ENCODE measurements around the gene MTR. TPM values are rescaled to one million over a fixed set of nuclear protein-coding genes. Genes with fewer than 3 reads are reported as not detected.

Gene MTR
- total and polyA plus RNA-seq, 9 of the 15 experiments (the other 6 are each of a cell fraction or from before 2014, with no cell fraction given), result 3.4 to 44.3 (median 20.3) TPM

DNA sequence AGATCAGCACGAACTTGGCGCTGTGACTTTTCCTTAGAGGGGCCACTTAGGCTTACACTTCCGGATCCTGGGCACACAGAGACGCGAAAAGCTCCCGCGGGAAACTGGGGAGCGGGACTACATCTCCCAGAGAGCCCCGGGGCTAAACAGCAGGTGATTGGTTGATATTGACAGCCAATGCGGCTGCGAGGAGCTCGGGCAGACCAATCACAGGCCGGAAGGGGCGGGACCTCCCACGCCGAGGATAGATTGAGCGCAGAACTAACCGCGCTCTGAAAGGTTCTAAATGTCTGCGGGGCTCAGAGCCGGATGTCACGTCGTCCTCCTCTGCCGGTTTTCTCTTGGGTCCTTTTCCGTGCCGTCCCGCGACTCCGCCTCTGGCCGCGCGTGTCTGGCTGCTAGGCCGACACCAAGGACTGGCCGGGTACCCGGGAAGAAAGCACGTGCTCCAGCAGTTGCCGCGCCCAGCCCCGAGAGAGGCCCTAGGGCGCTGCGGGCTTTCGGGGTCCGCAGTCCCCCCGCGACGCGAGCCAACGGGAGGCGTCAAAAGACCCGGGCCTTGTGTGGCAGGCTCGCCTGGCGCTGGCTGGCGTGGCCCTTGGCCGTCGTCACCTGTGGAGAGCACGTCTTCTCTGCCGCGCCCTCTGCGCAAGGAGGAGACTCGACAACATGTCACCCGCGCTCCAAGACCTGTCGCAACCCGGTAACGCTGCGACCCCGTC, at the start of gene MTR (continued):
- TF ChIP-seq CEBPG (CRISPR knock-in tag; IDR thresholded peaks at IDR 0.05) (no peak), CEBPG (tag; conservative IDR thresholded peaks at IDR 0.05 in 1 of 2, IDR thresholded peaks at IDR 0.05 in 1 of 2) (peak in 1 of 2 experiments; percentile 44; a peak in 1 of 4 replicates), CXXC5 (CRISPR knock-in tag; IDR thresholded peaks at IDR 0.05) (peak; percentile 88), ZNF143 (CRISPR knock-in tag; IDR thresholded peaks at IDR 0.05) (peak; percentile 93), KDM5B (IDR thresholded peaks at IDR 0.05; ENCODE audit: insufficient replicate concordance, low read depth, low read length) (peak; percentile 87), NCOA2 (IDR thresholded peaks at IDR 0.05; ENCODE audit: partially characterized antibody in 2 of 2) (no peak), MECOM (CRISPR knock-in tag; IDR thresholded peaks at IDR 0.05) (no peak), ZNF586 (CRISPR knock-in tag; conservative IDR thresholded peaks at IDR 0.05) (no peak), ASH1L (IDR thresholded peaks at IDR 0.05; ENCODE audit: borderline replicate concordance, low read depth, partially characterized antibody) (peak; percentile 94), ZNF695 (CRISPR knock-in tag; IDR thresholded peaks at IDR 0.05) (no peak), ZNF184 (CRISPR knock-in tag; IDR thresholded peaks at IDR 0.05) (no peak), ZBTB8A (IDR thresholded peaks at IDR 0.05; ENCODE audit: partially characterized antibody) (no peak), ZNF609 (CRISPR knock-in tag; IDR thresholded peaks at IDR 0.05; ENCODE audit: borderline replicate concordance) (no peak), CCNT2 (IDR thresholded peaks at IDR 0.05; ENCODE audit: borderline replicate concordance, extremely low read depth, insufficient read length, low read depth, low read length) (peak; percentile 64), YBX1 (IDR thresholded peaks at IDR 0.05) (no peak), HDAC6 (IDR thresholded peaks at IDR 0.05; ENCODE audit: low read depth, low read length) (peak; percentile 90; the same call in 1 of the 2 replicates), BDP1 (IDR thresholded peaks at IDR 0.05; ENCODE audit: insufficient read depth, insufficient read length) (no peak), ZNF239 (CRISPR knock-in tag; IDR thresholded peaks at IDR 0.05) (peak; percentile 26; the same call in 1 of the 2 replicates), CBX3 (IDR thresholded peaks at IDR 0.05; ENCODE audit: borderline replicate concordance in 1 of 2, low read length in 2 of 2) (no peak; a peak in 1 of 3 replicates), ZNF551 (CRISPR knock-in tag; IDR thresholded peaks at IDR 0.05) (no peak)
- TF ChIP-seq, protein P1, sequence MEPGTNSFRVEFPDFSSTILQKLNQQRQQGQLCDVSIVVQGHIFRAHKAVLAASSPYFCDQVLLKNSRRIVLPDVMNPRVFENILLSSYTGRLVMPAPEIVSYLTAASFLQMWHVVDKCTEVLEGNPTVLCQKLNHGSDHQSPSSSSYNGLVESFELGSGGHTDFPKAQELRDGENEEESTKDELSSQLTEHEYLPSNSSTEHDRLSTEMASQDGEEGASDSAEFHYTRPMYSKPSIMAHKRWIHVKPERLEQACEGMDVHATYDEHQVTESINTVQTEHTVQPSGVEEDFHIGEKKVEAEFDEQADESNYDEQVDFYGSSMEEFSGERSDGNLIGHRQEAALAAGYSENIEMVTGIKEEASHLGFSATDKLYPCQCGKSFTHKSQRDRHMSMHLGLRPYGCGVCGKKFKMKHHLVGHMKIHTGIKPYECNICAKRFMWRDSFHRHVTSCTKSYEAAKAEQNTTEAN (CRISPR knock-in tag; IDR thresholded peaks at IDR 0.05), result no peak; the same call in 1 of the 2 replicates

Data from K562 (cell line).